GM23248 (cell line): ENCODE results near the gene FTCDNL1.

Experiments used
- EZH2 ChIP-seq: fragments of 200-600 bp; sonication (generic); IDR thresholded peaks from 2 replicates; pipeline ENCODE4 v1.6.1; 2018; ENCODE audit warnings: antibody characterized with exemption, mild to moderate bottlenecking; ENCODE audit not compliant: insufficient read depth, poor library complexity, severe bottlenecking
- EZH2phosphoT487 ChIP-seq: fragments of 200-600 bp; sonication (generic); IDR thresholded peaks from 2 replicates; pipeline ENCODE4 v1.6.1; 2018; ENCODE audit warnings: antibody characterized with exemption, moderate library complexity, mild to moderate bottlenecking, low read depth; ENCODE audit not compliant: insufficient read depth

- TF ChIP-seq EZH2 (no peak), EZH2phosphoT487 (no peak)
These were observed 71.4 kb downstream of the FTCDNL1 start for GRCh38 chr2:199779589-199779988.
